Naive B cell (primary cell): Measurements from ENCODE around the gene GNB1. TPM values are rescaled to one million over a fixed set of nuclear protein-coding genes. Genes with fewer than 3 reads are reported as not detected.

Source experiments
- ATAC-seq, 2 donors: fragments of 150-1000 bp; cut with Tn5 transposase; 2 replicates each; pipeline ENCODE4 v1.10.0; 2021; ENCODE audit warnings: low read depth in 2 of 2, mild to moderate bottlenecking in 2 of 2, moderate library complexity in 2 of 2
- DNase-seq: peaks from one replicate; pipeline ENCODE4 v3.0.0; 2022
- H3K27ac Mint-ChIP-seq, 6 donors: one replicate each; pipeline ENCODE4 v1.8.0; 2020 to 2022; ENCODE audit warnings: mild to moderate bottlenecking in 6 of 6, mixed read lengths in 6 of 6, moderate library complexity in 5 of 6, inconsistent platforms in 2 of 6
- H3K27me3 Mint-ChIP-seq, 3 donors: one replicate each; pipeline ENCODE4 v1.8.0; 2021 to 2022; ENCODE audit warnings: mixed read lengths in 3 of 3, mild to moderate bottlenecking in 1 of 3
- H3K36me3 Mint-ChIP-seq, 2 donors: one replicate each; pipeline ENCODE4 v1.8.0; 2020 to 2022; ENCODE audit warnings: mixed read lengths in 2 of 2, inconsistent platforms in 1 of 2, mild to moderate bottlenecking in 1 of 2
- H3K4me1 Mint-ChIP-seq, 3 donors: one replicate each; pipeline ENCODE4 v1.8.0; 2020 to 2022; ENCODE audit warnings: mixed read lengths in 3 of 3, inconsistent platforms in 1 of 3, mild to moderate bottlenecking in 1 of 3, moderate library complexity in 1 of 3
- H3K4me3 Mint-ChIP-seq, 8 donors: one replicate each; pipeline ENCODE4 v1.8.0; 2020 to 2022; ENCODE audit warnings: mild to moderate bottlenecking in 8 of 8, mixed read lengths in 8 of 8, moderate library complexity in 8 of 8, inconsistent platforms in 2 of 8
- H3K9me3 Mint-ChIP-seq, 7 donors: one replicate each; pipeline ENCODE4 v1.8.0; 2020 to 2022; ENCODE audit warnings: mixed read lengths in 7 of 7, mild to moderate bottlenecking in 5 of 7, inconsistent platforms in 2 of 7, moderate library complexity in 1 of 7
- polyA plus RNA-seq, 6 donors: library from polyadenylated mRNA; unstranded; fragments of 300-500 nt; fragmentation: Illumina TruSeq; gene quantifications; one replicate each; pipeline ENCODE4 v1.2.3, GENCODE V29; 2021; ENCODE audit warnings: low read depth in 6 of 6

GNB1 gene
- polyA plus RNA-seq, 6 donors from 2014 or later = 57.9 to 131 (median 92.3) TPM

- H3K36me3 Mint-ChIP-seq = peaks cover 0 to 4% of the 10 kb centered on the region in 2 donors
- H3K27me3 Mint-ChIP-seq = no peaks in the 10 kb centered on the region
- H3K9me3 Mint-ChIP-seq = no peaks in the 10 kb centered on the region
- no peak overlapping the region for H3K4me3 Mint-ChIP-seq
- peak overlapping the region in 2 of 6 donors; percentile 49 to 71 for H3K27ac Mint-ChIP-seq
- H3K4me1 Mint-ChIP-seq = peaks cover 13 to 25% (median 17%) of the 10 kb centered on the region in 3 donors
- ATAC-seq = peak; percentile 69 to 76
- no peak for DNase-seq
Measured at GRCh38 chr1:1763657-1764621, 126.9 kb downstream of the GNB1 start.

GRCh38 chr1:1761504-1762376, 129.1 kb downstream of the GNB1 start:
- peak overlapping the region in 3 of 6 donors; percentile 33 to 87 (median 75) for H3K27ac Mint-ChIP-seq
- no peak overlapping the region for H3K4me3 Mint-ChIP-seq
- no peaks in the 10 kb centered on the region for H3K27me3 Mint-ChIP-seq
- H3K36me3 Mint-ChIP-seq = no peaks in the 10 kb centered on the region
- H3K4me1 Mint-ChIP-seq = peaks cover 4 to 21% (median 13%) of the 10 kb centered on the region in 3 donors
- ATAC-seq = no peak
- no peaks in the 10 kb centered on the region for H3K9me3 Mint-ChIP-seq
- no peak for DNase-seq

- no peak overlapping the region for H3K27ac Mint-ChIP-seq
- H3K36me3 Mint-ChIP-seq = no peaks in the 10 kb centered on the region
- H3K4me3 Mint-ChIP-seq = no peak overlapping the region
- peaks cover 4 to 21% (median 13%) of the 10 kb centered on the region in 3 donors for H3K4me1 Mint-ChIP-seq
- DNase-seq = no peak
- no peak for ATAC-seq
- no peaks in the 10 kb centered on the region for H3K27me3 Mint-ChIP-seq
- no peaks in the 10 kb centered on the region for H3K9me3 Mint-ChIP-seq
Measured at GRCh38 chr1:1760715-1761114, 130.2 kb downstream of the GNB1 start.

GRCh38 chr1:1760345-1760650, 130.6 kb downstream of the GNB1 start:
- Mint-ChIP-seq H3K4me3 (no peak overlapping the region), H3K27ac (no peak overlapping the region), H3K9me3 (no peaks in the 10 kb centered on the region), H3K27me3 (no peaks in the 10 kb centered on the region), H3K4me1 (peaks cover 4 to 21% (median 13%) of the 10 kb centered on the region in 3 donors), H3K36me3 (no peaks in the 10 kb centered on the region)
- DNase-seq (no peak), ATAC-seq (no peak)

- Mint-ChIP-seq H3K27ac (no peak overlapping the region), H3K27me3 (no peaks in the 10 kb centered on the region), H3K4me3 (no peak overlapping the region), H3K9me3 (no peaks in the 10 kb centered on the region), H3K4me1 (peaks cover 4 to 21% (median 13%) of the 10 kb centered on the region in 3 donors), H3K36me3 (no peaks in the 10 kb centered on the region)
- ATAC-seq (no peak), DNase-seq (no peak)
Measured at GRCh38 chr1:1759456-1760344, 131.2 kb downstream of the GNB1 start.

GRCh38 chr1:1758692-1759455, 132.0 kb downstream of the GNB1 start:
- H3K4me1 Mint-ChIP-seq = peaks cover 2 to 14% (median 9%) of the 10 kb centered on the region in 3 donors
- no peaks in the 10 kb centered on the region for H3K27me3 Mint-ChIP-seq
- no peak overlapping the region for H3K4me3 Mint-ChIP-seq
- ATAC-seq (no peak), DNase-seq (no peak)
- H3K9me3 Mint-ChIP-seq = no peaks in the 10 kb centered on the region
- H3K27ac Mint-ChIP-seq = peak overlapping the region in 1 of 6 donors; percentile 67
- H3K36me3 Mint-ChIP-seq = no peaks in the 10 kb centered on the region

GRCh38 chr1:1758059-1758621, 132.7 kb downstream of the GNB1 start:
- Mint-ChIP-seq H3K27ac (peak overlapping the region in 1 of 6 donors; percentile 82), H3K4me3 (peak overlapping the region in 1 of 8 donors; percentile 11), H3K27me3 (no peaks in the 10 kb centered on the region), H3K36me3 (no peaks in the 10 kb centered on the region), H3K4me1 (peaks cover 2 to 13% (median 9%) of the 10 kb centered on the region in 3 donors), H3K9me3 (no peaks in the 10 kb centered on the region)
- DNase-seq (no peak), ATAC-seq (no peak)

GRCh38 chr1:1757422-1758058, 133.3 kb downstream of the GNB1 start:
- Mint-ChIP-seq H3K27me3 (no peaks in the 10 kb centered on the region), H3K4me1 (peaks cover 2 to 13% (median 9%) of the 10 kb centered on the region in 3 donors), H3K9me3 (no peaks in the 10 kb centered on the region), H3K36me3 (no peaks in the 10 kb centered on the region), H3K4me3 (no peak overlapping the region), H3K27ac (peak overlapping the region in 2 of 6 donors; percentile 24 to 37)
- DNase-seq = no peak
- ATAC-seq = no peak

- Mint-ChIP-seq H3K4me1 (peaks cover 2 to 10% (median 6%) of the 10 kb centered on the region in 3 donors), H3K36me3 (no peaks in the 10 kb centered on the region), H3K27ac (peak overlapping the region in 1 of 6 donors; percentile 47), H3K9me3 (no peaks in the 10 kb centered on the region), H3K4me3 (no peak overlapping the region), H3K27me3 (no peaks in the 10 kb centered on the region)
- no peak for DNase-seq
- ATAC-seq = no peak
Measured at GRCh38 chr1:1756661-1757421, 134.0 kb downstream of the GNB1 start.

- Mint-ChIP-seq H3K4me3 (no peak overlapping the region), H3K36me3 (no peaks in the 10 kb centered on the region), H3K27me3 (no peaks in the 10 kb centered on the region), H3K9me3 (no peaks in the 10 kb centered on the region), H3K4me1 (peaks cover 2 to 7% (median 4%) of the 10 kb centered on the region in 3 donors), H3K27ac (no peak overlapping the region)
- no peak for DNase-seq
- ATAC-seq = no peak
Measured at GRCh38 chr1:1755852-1756251, 135.0 kb downstream of the GNB1 start.

- ATAC-seq = no peak
- Mint-ChIP-seq H3K4me3 (no peak overlapping the region), H3K27ac (no peak overlapping the region), H3K4me1 (peaks cover 2 to 7% (median 4%) of the 10 kb centered on the region in 3 donors), H3K27me3 (no peaks in the 10 kb centered on the region), H3K9me3 (no peaks in the 10 kb centered on the region), H3K36me3 (no peaks in the 10 kb centered on the region)
- no peak for DNase-seq
Measured at GRCh38 chr1:1755426-1755825, 135.5 kb downstream of the GNB1 start.
